22Rv1 (cell line): ENCODE measurements around the gene FIZ1.

Experiments used
- H3K27ac ChIP-seq: fragments of 450-650 bp; 2 replicates; pipeline ENCODE4 v1.5.1; 2017
- ZFX ChIP-seq: fragments of 450-650 bp; IDR thresholded peaks from 2 replicates; pipeline ENCODE4 v1.6.1; 2017; ENCODE audit warnings: antibody characterized with exemption, borderline replicate concordance
- TF ChIP-seq, protein P1 (sequence below): fragments of 450-650 bp; IDR thresholded peaks from 2 replicates; pipeline ENCODE4 v1.5.1; 2017; ENCODE audit warnings: mild to moderate bottlenecking

FIZ1 gene

DNA sequence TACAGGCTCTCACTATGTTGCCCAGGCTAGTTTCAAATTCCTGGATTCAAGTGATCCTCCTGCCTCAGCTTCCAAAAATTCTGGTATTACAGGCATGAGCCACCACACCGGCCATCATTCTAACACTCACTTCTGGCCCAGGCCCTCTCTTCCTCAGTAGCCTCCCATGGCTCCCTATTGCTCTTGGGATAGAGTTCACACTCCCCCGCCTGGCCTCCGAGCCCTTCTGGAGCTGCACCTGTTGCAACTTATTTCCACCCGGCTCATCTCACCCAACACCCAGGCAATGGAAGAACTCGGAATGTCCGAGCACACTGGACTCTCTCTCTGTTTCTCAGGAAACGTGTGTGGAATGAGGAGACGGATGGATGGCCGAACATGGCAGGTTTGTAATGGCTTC lies 45.0 kb downstream of the FIZ1 start:
- no peak for TF ChIP-seq ZFX
- TF ChIP-seq, protein P1, sequence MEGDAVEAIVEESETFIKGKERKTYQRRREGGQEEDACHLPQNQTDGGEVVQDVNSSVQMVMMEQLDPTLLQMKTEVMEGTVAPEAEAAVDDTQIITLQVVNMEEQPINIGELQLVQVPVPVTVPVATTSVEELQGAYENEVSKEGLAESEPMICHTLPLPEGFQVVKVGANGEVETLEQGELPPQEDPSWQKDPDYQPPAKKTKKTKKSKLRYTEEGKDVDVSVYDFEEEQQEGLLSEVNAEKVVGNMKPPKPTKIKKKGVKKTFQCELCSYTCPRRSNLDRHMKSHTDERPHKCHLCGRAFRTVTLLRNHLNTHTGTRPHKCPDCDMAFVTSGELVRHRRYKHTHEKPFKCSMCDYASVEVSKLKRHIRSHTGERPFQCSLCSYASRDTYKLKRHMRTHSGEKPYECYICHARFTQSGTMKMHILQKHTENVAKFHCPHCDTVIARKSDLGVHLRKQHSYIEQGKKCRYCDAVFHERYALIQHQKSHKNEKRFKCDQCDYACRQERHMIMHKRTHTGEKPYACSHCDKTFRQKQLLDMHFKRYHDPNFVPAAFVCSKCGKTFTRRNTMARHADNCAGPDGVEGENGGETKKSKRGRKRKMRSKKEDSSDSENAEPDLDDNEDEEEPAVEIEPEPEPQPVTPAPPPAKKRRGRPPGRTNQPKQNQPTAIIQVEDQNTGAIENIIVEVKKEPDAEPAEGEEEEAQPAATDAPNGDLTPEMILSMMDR: no peak
- H3K27ac ChIP-seq: no peak overlapping the region

DNA sequence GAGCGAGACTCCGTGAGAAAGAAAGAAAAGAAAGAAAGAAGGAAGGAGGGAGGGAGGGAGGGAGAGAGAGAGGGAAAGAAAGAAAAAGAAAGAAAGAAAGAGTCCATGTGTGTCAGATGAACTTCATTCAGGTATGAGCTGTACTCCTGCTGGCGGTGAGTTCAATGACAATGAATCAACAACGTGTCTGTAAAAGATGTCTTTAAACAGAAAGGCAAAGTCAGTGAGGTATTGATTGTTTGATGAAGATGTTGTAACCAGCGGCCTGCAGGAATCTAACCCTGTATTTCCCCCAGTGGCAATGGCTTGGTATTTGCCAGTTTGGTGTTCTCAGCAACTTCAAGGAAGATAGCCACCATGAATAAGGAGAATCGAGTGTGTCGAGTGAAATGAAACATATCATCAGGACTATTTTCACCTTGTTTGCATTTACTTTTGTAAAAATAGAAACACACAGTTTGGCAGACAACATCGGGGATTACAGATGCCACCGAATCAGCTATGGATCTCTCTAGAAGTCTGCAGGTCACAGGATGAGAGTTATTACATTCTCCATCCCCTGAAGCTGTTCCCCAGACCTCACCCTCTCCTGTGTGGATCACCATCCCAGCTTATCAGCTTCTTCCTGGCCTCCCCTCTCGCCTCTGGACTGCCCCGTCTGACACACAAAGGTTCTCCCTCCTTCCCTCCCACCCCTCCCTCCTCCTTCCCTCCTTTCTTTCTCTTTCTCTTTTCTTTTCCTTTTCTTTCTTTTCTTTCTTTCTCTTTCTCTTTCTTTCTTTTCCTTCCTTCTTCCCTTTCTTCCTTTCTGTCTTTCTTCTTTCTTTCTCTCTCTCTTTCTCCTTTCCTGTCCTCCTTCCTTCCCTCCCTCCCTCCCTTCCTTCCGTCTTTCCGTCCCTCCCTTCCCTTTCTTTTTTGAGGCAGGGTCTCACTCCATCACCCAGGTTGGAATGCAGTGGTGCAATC lies 45.8 kb downstream of the FIZ1 start:
- TF ChIP-seq ZFX: no peak
- TF ChIP-seq, protein P1: no peak
- H3K27ac ChIP-seq: no peak overlapping the region

DNA sequence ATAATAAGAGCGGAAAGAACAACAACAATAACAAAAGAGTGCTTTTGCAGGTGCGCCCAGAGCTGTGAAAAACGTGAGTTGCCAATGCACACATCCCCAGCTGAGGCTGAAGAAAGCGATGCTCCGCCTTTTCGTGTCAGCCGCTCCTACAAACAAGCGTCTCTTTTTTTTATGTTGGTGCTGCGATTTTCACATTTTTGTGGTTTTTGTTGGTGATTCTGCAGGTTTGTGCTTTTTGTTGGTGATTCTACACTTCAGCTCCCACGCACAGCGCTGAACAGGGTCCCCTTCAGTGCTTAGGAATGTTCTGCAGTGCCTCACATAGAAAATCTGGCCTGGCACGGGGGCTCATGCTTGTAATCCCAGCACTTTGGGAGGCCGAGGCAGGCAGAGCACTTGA lies 46.7 kb downstream of the FIZ1 start:
- TF ChIP-seq ZFX: no peak
- TF ChIP-seq, protein P1: no peak
- no peak overlapping the region for H3K27ac ChIP-seq

DNA sequence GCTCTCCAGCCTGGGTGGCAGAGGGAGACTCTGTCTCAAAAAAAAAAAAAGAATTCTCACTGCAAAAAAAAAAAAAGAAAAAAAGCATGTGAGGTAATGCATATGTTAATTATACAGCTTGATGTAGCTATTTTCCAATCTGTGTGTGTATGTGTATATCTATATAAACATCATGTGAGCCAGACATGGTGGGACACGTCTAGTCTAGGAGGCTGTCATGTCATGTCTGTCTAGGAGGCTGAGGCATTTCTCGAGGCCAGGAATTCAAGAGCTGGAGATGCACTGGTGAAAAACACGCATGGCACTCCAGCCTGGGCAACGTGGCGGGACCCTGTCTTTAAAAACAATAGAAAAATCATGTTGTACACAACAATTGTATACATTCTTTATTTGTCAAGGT lies 47.1 kb downstream of the FIZ1 start:
- TF ChIP-seq ZFX: no peak
- TF ChIP-seq, protein P1: no peak
- H3K27ac ChIP-seq: no peak overlapping the region

DNA sequence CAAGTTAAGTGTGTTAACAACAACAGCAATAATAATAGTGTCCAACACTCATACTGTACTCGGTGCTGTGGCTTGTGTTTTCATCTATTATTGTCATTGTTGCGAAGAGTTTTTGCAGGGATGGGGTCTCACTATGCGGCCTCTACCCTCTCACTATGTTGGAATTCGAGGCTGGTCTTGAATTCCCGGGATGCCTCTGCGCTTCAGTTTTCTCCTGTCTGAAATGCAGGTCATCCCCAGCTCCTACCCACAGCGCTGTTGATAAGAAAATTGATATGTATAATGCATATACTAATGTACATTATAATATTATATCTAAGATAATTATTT lies 49.0 kb downstream of the FIZ1 start:
- no peak for TF ChIP-seq ZFX
- TF ChIP-seq, protein P1: no peak
- no peak overlapping the region for H3K27ac ChIP-seq

DNA sequence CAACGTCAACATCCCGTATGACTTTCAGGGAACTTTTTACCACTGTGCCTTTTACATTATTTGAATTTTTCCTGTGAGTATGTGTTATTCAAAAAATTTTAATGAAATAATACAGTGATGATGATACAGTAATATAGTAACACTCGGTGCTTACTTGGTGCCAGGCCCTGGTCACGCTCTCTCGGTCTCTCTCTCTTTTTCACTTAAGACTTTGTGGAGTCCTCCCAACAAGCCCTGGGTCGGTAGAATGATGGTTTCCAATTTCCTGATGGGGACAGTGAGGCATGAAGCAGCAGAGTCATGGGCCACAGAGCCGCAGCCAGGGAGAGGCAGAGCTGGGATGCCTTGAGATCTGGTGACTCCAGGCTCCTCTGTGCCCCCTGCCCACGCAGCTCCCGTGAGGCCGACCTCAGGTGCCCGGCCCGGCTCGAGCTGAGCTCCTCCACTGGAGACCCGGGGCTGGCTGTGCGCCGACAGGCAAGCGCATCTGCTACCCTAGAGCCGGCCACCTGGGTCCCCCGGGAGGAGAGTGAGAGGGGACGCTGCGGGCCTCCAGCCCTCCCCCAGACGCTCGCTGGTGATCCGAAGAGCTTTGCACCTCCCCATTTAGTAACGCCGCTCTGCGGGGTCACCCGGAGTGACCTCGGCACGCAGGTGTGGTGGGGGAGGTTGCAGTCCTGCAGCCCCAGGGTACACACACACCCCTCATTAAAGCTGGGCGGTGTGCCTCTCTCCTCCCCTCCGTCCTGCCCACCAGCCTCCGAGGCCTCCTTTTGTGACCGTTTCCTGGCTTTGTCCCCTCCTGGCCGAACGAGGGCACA lies 49.6 kb downstream of the FIZ1 start:
- TF ChIP-seq ZFX: no peak
- TF ChIP-seq, protein P1: no peak
- H3K27ac ChIP-seq: peak overlapping the region; percentile 25; the same call in 1 of the 2 replicates
